Hippocampal formation (tissue), 2 donors: Measurements from ENCODE around the gene COX6A1.
"Not testable (repeated sequence)": the region's sequence is repeated elsewhere in the genome, so short reads cannot be mapped to it uniquely, and the experiment has no call there.

Experiments
- DNase-seq, 2 donors: peaks; one replicate each; lab custom pipeline; 2025; lab: John Stamatoyannopoulos, UW

Gene COX6A1

GRCh38 chr12:120468325-120468820 lies 30.5 kb downstream of the COX6A1 start:
- DNase-seq, result no peak

DNA sequence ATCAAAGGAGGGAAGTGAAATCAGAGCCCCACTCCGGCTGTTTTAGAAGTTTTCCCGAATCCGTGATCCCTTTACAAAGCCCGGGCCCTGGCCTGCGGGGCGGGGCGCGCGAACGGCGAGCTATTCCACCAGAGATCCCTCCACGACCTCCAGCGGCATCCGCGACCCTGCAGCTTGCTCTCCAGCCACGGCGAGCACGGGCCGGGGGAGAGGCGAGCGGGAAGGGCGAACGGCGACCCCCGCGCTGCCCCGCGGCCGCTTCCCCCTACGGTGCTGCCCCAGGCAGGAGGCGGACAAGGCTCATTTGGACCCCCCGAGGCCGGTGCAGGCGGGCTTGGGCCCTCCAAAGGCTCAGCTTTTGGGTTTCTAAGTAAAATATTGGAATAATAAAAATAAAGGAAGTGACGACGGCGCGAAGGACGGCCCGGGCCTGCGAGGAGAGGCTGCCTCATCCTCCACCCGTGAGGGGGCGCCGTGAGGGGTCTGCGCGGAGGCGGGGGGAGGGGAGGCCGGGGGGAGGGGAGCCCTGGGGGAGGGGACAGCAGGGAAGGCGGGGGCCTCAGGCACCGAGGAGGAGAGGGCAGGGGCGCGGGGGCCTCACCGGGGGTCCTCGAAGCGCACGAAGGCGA lies 31.0 kb downstream of the COX6A1 start:
- peak in 1 of 2 donors; percentile 55 for DNase-seq

DNA sequence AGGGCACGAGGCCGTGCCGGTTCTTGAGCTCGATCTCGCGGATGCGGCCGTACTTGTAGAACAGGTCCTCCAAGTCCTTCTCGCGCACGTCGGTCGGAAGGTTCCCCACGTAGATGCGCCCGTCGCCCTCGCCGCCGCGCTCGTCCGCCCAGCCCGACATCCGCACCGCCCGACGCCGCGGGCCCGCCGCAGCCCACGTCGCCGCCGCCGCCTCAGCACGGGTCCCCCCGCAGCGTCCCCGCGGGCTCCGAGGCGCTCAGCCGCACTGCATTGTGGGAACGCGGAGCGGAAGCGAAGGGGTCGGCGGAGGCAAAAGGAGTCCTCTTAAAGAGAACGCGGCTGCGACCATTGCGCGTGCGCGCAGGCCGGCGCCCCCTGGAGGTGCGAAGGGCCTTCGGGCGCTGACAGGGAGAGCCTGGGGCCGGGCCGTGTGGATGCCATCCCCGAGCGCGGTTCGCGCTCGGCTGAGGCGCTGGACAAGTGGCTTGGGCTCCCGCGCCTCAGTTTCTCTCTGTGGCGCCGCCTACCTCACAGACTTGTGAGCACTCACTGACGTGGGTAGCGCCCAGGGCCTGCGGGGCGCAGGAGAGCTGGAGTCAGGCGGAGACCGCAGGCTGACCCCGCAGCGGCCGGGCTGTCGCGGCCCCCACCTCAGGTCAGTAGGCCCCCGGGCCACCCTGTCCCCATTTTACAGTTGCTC lies 31.7 kb downstream of the COX6A1 start, which contains the start of gene SRSF9:
TSS of gene SRSF9 (minus strand) at position 299 of the 700 bp plus-strand sequence. CDS start at position 160, 139 bp downstream.
- DNase-seq, result peak; percentile 86 to 94

- no peak for DNase-seq
Measured at GRCh38 chr12:120470150-120470784, 32.4 kb downstream of the COX6A1 start.

DNA sequence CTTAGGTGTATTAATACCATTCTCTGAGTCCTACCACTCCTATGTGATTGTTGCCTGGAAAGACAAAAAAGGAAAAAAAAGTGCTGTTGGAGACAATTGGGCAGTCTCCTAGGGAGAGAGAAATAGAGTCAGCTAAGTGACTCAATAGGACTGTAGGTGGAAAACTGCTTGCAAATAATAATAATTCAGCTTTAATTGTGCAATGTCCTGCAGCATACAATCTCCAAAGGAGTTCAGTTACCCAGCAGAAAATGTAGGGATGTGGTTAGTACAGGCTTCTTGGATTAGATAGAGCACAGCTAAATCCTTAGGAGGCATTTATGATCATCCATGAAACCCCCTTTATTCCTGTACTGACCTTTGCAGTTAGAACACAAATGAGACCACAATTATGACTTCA lies 34.6 kb downstream of the COX6A1 start:
- no peak for DNase-seq

GRCh38 chr12:120473807-120474615 lies 36.1 kb downstream of the COX6A1 start:
- DNase-seq, result no peak

- DNase-seq, result no peak
Measured at GRCh38 chr12:120474616-120474960, 36.7 kb downstream of the COX6A1 start.

- no peak for DNase-seq
Measured at GRCh38 chr12:120475643-120476042, 37.7 kb downstream of the COX6A1 start.

GRCh38 chr12:120479458-120479857 lies 41.5 kb downstream of the COX6A1 start:
- no peak for DNase-seq

DNA sequence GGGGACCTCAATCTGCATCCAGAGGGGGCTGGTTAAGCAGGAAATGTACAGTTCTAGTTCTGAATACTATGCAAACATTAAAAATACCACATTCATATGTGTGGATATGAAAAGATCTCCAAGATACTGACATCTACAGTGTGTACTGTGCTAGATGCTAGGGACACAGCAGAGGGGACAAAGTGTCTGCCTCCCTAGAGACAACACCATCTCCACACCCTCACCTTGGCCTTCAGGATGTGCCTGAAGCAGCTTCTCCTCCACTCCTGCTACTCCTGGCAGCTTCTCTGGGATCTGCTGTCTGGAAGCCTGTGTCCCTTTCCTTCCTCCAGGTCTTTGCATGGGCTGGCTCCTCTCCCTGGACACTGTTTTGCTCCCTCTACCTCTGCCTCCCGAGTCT lies 42.3 kb downstream of the COX6A1 start:
- DNase-seq, result no peak

DNA sequence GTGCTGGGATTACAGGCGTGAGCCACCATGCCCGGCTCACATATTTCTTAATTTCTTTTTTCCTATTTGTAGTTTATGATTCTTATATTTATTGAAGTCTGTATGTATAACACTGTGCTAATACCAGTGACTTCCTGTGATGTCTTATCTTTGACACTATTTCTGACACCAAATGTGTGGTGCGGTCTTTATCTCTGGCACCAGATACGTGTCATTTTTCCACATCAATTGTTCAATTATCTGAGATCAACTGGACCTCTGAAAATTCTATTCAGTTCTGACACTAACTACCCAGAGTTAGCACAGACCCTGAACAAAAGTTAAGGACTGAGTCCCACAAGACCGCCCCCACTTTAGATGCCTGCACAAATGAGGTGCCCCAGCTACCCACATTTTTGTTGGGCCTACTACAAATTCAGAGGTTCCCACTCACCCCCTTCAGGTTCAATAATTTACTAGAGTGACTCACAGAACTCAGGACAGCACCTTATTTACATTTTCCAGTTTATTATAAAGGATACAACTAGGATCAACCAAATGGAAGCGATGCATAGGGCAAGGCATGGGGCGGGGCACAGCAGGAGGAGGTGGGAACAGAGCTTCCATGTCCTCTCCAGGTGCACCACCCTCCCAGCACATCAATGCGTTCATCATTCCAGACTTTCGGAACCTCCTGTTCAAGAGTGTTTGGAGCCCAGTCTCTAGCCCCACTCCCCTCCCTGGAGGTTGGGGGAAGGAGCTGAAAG lies 43.3 kb downstream of the COX6A1 start:
- DNase-seq, result no peak

DNA sequence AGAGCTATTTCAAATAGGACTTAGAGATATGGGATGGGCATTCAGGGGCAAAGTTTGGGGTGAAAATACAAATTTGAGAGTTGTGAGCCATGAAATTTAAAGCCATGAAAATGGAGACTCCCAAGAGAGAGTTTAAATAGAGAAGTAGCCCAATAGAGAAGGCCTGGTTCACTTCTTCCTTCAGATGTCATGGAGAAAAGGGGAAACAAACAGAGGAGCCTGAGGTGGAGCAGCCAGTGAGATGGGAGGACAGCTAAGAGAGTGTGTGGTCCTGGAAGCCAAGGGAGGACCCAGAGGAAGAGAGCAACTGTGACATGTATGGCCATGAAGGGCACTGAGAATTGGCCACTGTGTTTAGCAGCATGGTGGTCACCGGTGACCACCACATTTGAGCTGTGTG lies 45.7 kb downstream of the COX6A1 start:
- DNase-seq, result no peak

- DNase-seq, result no peak
Measured at GRCh38 chr12:120485961-120486881, 48.3 kb downstream of the COX6A1 start.

GRCh38 chr12:120487552-120487951 lies 49.6 kb downstream of the COX6A1 start:
- DNase-seq, result not testable (repeated sequence)

DNA sequence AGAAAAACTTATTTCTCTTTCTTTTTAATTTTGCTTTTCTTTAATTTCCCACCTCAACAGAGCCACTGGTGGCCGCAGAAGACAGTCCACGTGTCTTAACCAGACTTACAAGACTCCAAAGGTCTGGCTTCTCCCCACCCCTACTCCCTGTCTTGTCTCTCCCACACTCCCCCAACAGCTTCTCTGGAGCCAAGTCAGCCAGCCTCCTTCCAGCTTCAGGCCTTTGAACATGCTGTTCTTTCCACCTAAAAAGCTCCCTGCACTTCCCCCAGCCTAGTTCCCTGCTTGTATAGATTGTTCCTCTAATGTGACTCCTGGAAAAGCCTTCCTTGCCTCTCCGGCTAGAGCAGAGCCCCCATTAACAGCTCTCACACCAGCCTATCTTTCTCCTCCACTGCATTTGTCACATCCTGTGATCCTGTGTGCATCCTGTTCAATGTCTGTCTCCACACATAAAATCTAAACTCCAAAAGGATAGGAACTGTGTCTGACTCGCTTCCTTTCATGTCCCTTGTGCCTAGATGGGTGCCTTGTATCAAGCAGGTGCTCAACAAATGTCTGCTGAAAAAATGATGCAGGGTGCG lies 50.2 kb downstream of the COX6A1 start:
- peak in 1 of 2 donors; percentile 51 for DNase-seq

GRCh38 chr12:120489018-120489417 lies 51.1 kb downstream of the COX6A1 start:
- DNase-seq, result no peak

GRCh38 chr12:120490325-120490724 lies 52.4 kb downstream of the COX6A1 start:
- DNase-seq, result no peak
